Testis (tissue), 3 donors: ENCODE data around the gene NEK8. TPM values are rescaled to one million over a fixed set of nuclear protein-coding genes. Genes with fewer than 3 reads are reported as not detected.
A peak's percentile ranks its signal among the peaks of the same experiment; 100 is the strongest.

Experiments
- DNase-seq: peaks from one replicate; pipeline ENCODE4 v3.0.0-alpha.2; 2019
- H3K27ac ChIP-seq, 2 donors: fragments of 200-600 bp; sonication (generic); one replicate each; pipeline ENCODE4 v1.5.1; 2019
- H3K27me3 ChIP-seq: fragments of 200-600 bp; sonication (generic); one replicate; pipeline ENCODE4 v1.5.1; 2019
- H3K36me3 ChIP-seq: fragments of 200-600 bp; sonication (generic); one replicate; pipeline ENCODE4 v1.5.1; 2017; ENCODE audit warnings: low read depth; ENCODE audit errors: missing control alignments
- H3K4me1 ChIP-seq: fragments of 200-600 bp; sonication (generic); one replicate; pipeline ENCODE4 v1.5.1; 2019
- H3K4me3 ChIP-seq, 2 donors: fragments of 200-600 bp; sonication (generic); one replicate each; pipeline ENCODE4 v1.5.1; 2017 to 2019
- H3K9me3 ChIP-seq: fragments of 200-600 bp; sonication (generic); one replicate; pipeline ENCODE4 v1.5.1; 2017
- CTCF ChIP-seq, 3 experiments: fragments of 450-650 bp in 2 of 3; fragments of 200-600 bp in 1 of 3; sonication (generic) in 1 of 3; IDR thresholded peaks; one replicate each; pipeline ENCODE4 v1.5.1; 2016 to 2019; ENCODE audit warnings: antibody characterized with exemption in 3 of 3, mild to moderate bottlenecking in 2 of 3, moderate library complexity in 1 of 3
- POLR2A ChIP-seq: fragments of 450-650 bp; IDR thresholded peaks from one replicate; pipeline ENCODE4 v1.6.1; 2017; ENCODE audit warnings: antibody characterized with exemption, mild to moderate bottlenecking, moderate library complexity
- WGBS, 2 donors: methylation state at CpG; one replicate each; pipeline ENCODE4 v1.1.5; 2018; 5-methylcytosine and 5-hydroxymethylcytosine counted together
- intact Hi-C: fragments of 100-400 bp; cut with DNase I; formaldehyde crosslinking; loops from one replicate; pipeline ENCODE4 v1.15.1; 2023; ENCODE audit warnings: low total_unique reads
- polyA plus RNA-seq: library from polyadenylated mRNA; stranded (reverse); fragments of 350-450 nt; fragmentation: Illumina TruSeq; extraction: RNeasy Lipid Tissue Mini Kit (QIAGEN cat#74804); gene quantifications from one replicate; pipeline ENCODE4 v1.2.3, GENCODE V29; 2014; ENCODE audit warnings: low read depth, low replicate concordance; ENCODE audit not compliant: insufficient read depth
- total RNA-seq, 2 donors: library from RNA; depleted of rRNA; stranded (reverse); fragments of >200 nt; gene quantifications; one replicate each; pipeline ENCODE4 v1.2.3, GENCODE V29; 2016

The NEK8 gene
- total and polyA plus RNA-seq, 3 donors from 2014 or later = 7.3 to 10.7 (median 10.1) TPM

DNA sequence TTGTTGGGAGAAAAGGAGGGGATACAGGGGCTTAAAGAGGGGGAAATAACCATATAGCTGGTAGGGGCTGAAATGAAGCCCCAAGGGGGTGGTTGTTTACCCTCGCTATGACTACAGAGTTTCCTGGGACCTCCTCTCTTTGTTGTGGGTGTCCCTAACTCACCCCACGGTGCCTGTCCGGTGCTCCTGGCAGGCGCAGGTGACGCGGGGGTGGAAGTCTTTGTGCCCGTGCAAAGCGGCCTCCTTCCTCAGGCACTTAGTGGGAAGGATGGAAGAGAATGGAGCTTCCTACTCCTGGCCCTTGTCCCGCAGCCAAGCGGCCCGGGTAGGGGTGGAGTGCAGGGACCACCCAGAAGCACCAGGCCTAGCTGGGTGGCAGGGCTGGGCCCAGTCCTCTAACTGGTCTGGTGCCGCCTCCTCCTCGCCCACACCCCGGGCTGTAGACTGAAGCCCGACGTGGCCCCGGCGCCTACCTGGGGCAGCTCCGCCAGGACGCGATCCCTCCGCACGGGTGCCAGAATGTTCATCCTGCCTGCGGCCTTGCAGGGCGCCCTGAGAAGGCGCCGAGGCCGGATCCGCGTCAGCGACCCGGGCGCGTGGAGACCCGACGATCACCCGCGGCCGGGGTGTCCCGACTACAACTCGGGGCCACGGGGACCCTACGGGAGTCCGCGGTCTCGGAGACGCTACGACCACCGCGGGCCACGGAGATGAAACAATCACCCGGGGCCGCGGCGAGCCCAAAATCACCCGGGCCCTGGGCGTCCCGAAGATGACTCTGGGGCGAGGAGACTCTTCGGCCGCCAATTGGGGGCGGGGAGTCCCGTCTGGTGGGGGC, 11.6 kb upstream of the NEK8 start:
- Histone ChIP-seq H3K36me3 (no peaks in the 10 kb centered on the region), H3K9me3 (no peaks in the 10 kb centered on the region), H3K27me3 (no peaks in the 10 kb centered on the region), H3K4me3 (peak overlapping the region; percentile 67 to 71), H3K4me1 (peaks cover 47% of the 10 kb centered on the region), H3K27ac (peak overlapping the region; percentile 89 to 92)
- TF ChIP-seq CTCF (IDR thresholded peaks at IDR 0.05) = no peak
- TF ChIP-seq POLR2A = no peak
- DNase-seq = no peak
- intact Hi-C loops = no loop called here
- 8 to 33% methylated on average over 1 to 43 of the region's 63 CpGs for whole genome bisulfite sequencing, 2 donors

GRCh38 chr17:28717578-28718332, 10.8 kb upstream of the NEK8 start, which contains the start of gene RAB34:
RAB34 (minus strand) TSS chr17:28717868; CDS start chr17:28717266, 602 bp downstream.
- Histone ChIP-seq H3K4me3 (peak within 1 kb of the TSS; percentile 67 to 71), H3K27ac (peak within 1 kb of the TSS; percentile 89 to 92), H3K9me3 (no peaks in the 10 kb centered on the region), H3K4me1 (peaks cover 45% of the 10 kb centered on the region), H3K27me3 (no peaks in the 10 kb centered on the region), H3K36me3 (no peaks in the 10 kb centered on the region)
- 2 to 5% methylated on average over 6 to 47 of the region's 60 CpGs for WGBS, 2 donors
- DNase-seq = peak; percentile 71
- intact Hi-C loops = no loop called here
- TF ChIP-seq CTCF (IDR thresholded peaks at IDR 0.05) (no peak), POLR2A (no peak)

DNA sequence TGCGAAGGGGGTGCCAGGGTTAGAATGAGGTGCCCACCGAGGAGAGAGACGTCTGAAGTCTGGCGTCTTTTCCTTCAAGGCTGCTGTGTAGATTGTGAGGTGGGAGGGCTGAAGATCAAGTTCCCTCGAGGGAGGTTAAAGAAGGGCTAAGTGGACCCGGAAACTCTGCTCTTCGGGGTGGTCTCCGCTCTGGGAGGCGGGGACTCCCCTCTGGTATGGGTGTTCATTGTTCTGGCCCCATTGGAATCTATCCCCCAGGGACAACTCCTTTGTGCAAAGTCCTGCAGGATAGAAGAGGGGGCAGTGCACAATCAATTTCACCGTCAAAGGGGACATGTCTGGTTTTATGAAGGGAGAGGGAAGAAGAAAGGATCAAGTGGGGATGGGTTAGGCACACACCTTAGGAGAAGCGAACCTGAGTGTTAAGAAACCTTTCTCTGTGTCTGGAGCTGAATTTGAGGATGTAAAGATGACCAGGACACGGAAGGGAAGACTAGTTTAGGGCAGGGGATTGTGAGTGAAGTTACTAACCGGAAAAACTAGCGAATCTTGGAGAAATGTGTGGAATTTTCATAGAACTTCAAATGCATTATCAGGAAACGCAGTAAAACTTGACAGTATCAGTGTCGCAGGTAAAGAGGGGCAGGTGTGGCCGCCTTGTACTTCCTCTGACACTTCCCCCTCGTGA, 10.1 kb upstream of the NEK8 start:
- peaks cover 45% of the 10 kb centered on the region for H3K4me1 ChIP-seq
- 17 to 20% methylated on average over 17 to 18 of the region's 18 CpGs for WGBS, 2 donors
- H3K9me3 ChIP-seq = no peaks in the 10 kb centered on the region
- no peak for TF ChIP-seq POLR2A
- no peak for TF ChIP-seq CTCF (IDR thresholded peaks at IDR 0.05)
- H3K27me3 ChIP-seq = no peaks in the 10 kb centered on the region
- H3K27ac ChIP-seq = peak overlapping the region; percentile 89 to 92
- intact Hi-C loops = no loop called here
- H3K4me3 ChIP-seq = peak overlapping the region; percentile 67 to 71
- no peak for DNase-seq
- no peaks in the 10 kb centered on the region for H3K36me3 ChIP-seq

- intact Hi-C loops = no loop called here
- no peaks in the 10 kb centered on the region for H3K36me3 ChIP-seq
- no peak for TF ChIP-seq POLR2A
- TF ChIP-seq CTCF (IDR thresholded peaks at IDR 0.05) = no peak
Measured at GRCh38 chr17:28719021-28719433, 9.6 kb upstream of the NEK8 start.

More at GRCh38 chr17:28719021-28719433, 9.6 kb upstream of the NEK8 start:
- WGBS, 2 donors = 24 to 28% methylated on average over 18 of the region's 18 CpGs
- Histone ChIP-seq H3K4me1 (peaks cover 45% of the 10 kb centered on the region), H3K27ac (peak overlapping the region; percentile 71 to 89), H3K9me3 (no peaks in the 10 kb centered on the region), H3K4me3 (peak overlapping the region; percentile 71 to 84), H3K27me3 (no peaks in the 10 kb centered on the region)
- DNase-seq = no peak
